NCI-H128 (cell line): ENCODE results near the gene INSL4.

ENCODE experiments used
- DNase-seq: peaks from one replicate; lab custom pipeline; 2025; ENCODE audit not compliant: unreplicated experiment; lab: John Stamatoyannopoulos, UW

Gene INSL4

GRCh38 chr9:5231212-5231611, at the start of gene INSL4:
TSS of gene INSL4 (plus strand) at chr9:5231419. CDS start at chr9:5231524, 105 bp downstream.
- no peak for DNase-seq

GRCh38 chr9:5184776-5185175, 46.4 kb upstream of the INSL4 start:
- no peak for DNase-seq

GRCh38 chr9:5185220-5185840, 45.9 kb upstream of the INSL4 start, which contains the start of gene INSL6:
TSS of gene INSL6 (minus strand) at chr9:5185639. CDS start at chr9:5185602, 37 bp downstream.
- no peak for DNase-seq

GRCh38 chr9:5186416-5187169, 44.6 kb upstream of the INSL4 start:
- DNase-seq, result no peak

- DNase-seq, result no peak
Observed at GRCh38 chr9:5188060-5188984, 42.9 kb upstream of the INSL4 start.

- no peak for DNase-seq
Observed at GRCh38 chr9:5191985-5192384, 39.2 kb upstream of the INSL4 start.

GRCh38 chr9:5193345-5193744, 37.9 kb upstream of the INSL4 start:
- no peak for DNase-seq

- DNase-seq, result no peak
Observed at GRCh38 chr9:5195463-5195862, 35.8 kb upstream of the INSL4 start.

GRCh38 chr9:5205071-5205470, 26.1 kb upstream of the INSL4 start:
- DNase-seq, result no peak

GRCh38 chr9:5230554-5230953, 665 bp upstream of the INSL4 start:
- DNase-seq, result no peak

- DNase-seq, result no peak
Observed at GRCh38 chr9:5263351-5264218, 32.4 kb downstream of the INSL4 start.

GRCh38 chr9:5264219-5264595, 33.0 kb downstream of the INSL4 start:
- no peak for DNase-seq

- no peak for DNase-seq
Observed at GRCh38 chr9:5265939-5266338, 34.7 kb downstream of the INSL4 start.

GRCh38 chr9:5269249-5269715, 38.1 kb downstream of the INSL4 start:
- DNase-seq, result no peak

GRCh38 chr9:5274770-5275169, 43.6 kb downstream of the INSL4 start:
- no peak for DNase-seq

GRCh38 chr9:5278486-5278885, 47.3 kb downstream of the INSL4 start:
- no peak for DNase-seq
